HepG2 (cell line): ENCODE measurements around the gene FAM229A. TPM values are rescaled to one million over a fixed set of nuclear protein-coding genes. Genes with fewer than 3 reads are reported as not detected.
A peak's percentile ranks its signal among the peaks of the same experiment; 100 is the strongest.

Experiments
- ATF2 ChIP-seq: sonication (generic); formaldehyde crosslinking; IDR thresholded peaks from 2 replicates; pipeline ENCODE4 v1.4.0; 2020; ENCODE audit warnings: missing genetic modification reagents
- KLF13 ChIP-seq: sonication (generic); formaldehyde crosslinking; IDR thresholded peaks from 2 replicates; pipeline ENCODE4 v1.4.0; 2020; ENCODE audit warnings: mild to moderate bottlenecking, missing genetic modification reagents
- MED13 ChIP-seq: sonication (generic); formaldehyde crosslinking; IDR thresholded peaks from 2 replicates; pipeline ENCODE4 v1.5.0; 2020; ENCODE audit warnings: missing genetic modification reagents
- NCOA1 ChIP-seq: sonication (generic); formaldehyde crosslinking; IDR thresholded peaks from 2 replicates; pipeline ENCODE4 v1.9.0; 2021; ENCODE audit warnings: missing genetic modification reagents
- NFE2L2 ChIP-seq: fragments of 150-350 bp; IDR thresholded peaks from 2 replicates; pipeline ENCODE4 v1.6.1; 2014; ENCODE audit warnings: low read length
- NFIB ChIP-seq: sonication (generic); formaldehyde crosslinking; IDR thresholded peaks from 2 replicates; pipeline ENCODE4 v1.9.0; 2021; ENCODE audit warnings: missing genetic modification reagents, mild to moderate bottlenecking, borderline replicate concordance
- ZBTB37 ChIP-seq: sonication (generic); formaldehyde crosslinking; IDR thresholded peaks from 2 replicates; pipeline ENCODE4 v1.4.0; 2020; ENCODE audit warnings: mild to moderate bottlenecking, missing genetic modification reagents
- ZHX2 ChIP-seq, 2 experiments: sonication (generic) in 1 of 2; formaldehyde crosslinking in 1 of 2; IDR thresholded peaks; 2 replicates each; pipeline versions ENCODE4 v1.6.1 to v1.9.0; 2014 to 2022; ENCODE audit warnings: antibody characterized with exemption in 1 of 2, borderline replicate concordance in 1 of 2, inconsistent platforms in 1 of 2, low read depth in 1 of 2, missing genetic modification reagents in 1 of 2
- ZNF30 ChIP-seq: sonication (generic); formaldehyde crosslinking; IDR thresholded peaks from 2 replicates; pipeline ENCODE4 v1.5.0; 2020; ENCODE audit warnings: mild to moderate bottlenecking, missing genetic modification reagents
- ZNF552 ChIP-seq: sonication (generic); formaldehyde crosslinking; IDR thresholded peaks from 2 replicates; pipeline ENCODE4 v1.9.0; 2022; ENCODE audit warnings: missing genetic modification reagents, mild to moderate bottlenecking, borderline replicate concordance
- ZNF75D ChIP-seq: sonication (generic); formaldehyde crosslinking; IDR thresholded peaks from 2 replicates; pipeline ENCODE4 v1.8.1; 2023; ENCODE audit warnings: missing genetic modification reagents, mild to moderate bottlenecking, borderline replicate concordance
- ZNF83 ChIP-seq: sonication (generic); formaldehyde crosslinking; IDR thresholded peaks from 2 replicates; pipeline ENCODE4 v1.4.0; 2020; ENCODE audit warnings: missing genetic modification reagents, mild to moderate bottlenecking, borderline replicate concordance
- polyA plus RNA-seq, 8 experiments: library from polyadenylated mRNA; depleted of rRNA in 3 of 8; stranded (reverse) in 7 of 8; unstranded in 1 of 8; fragments of >200 nt; fragmentation: Illumina TruSeq in 4 of 8; extraction: Trizol in 4 of 8; gene quantifications; 2 replicates each; pipeline versions ENCODE4 v1.2.1 to v1.2.3, GENCODE V29; 2011 to 2016; ENCODE audit warnings: low read depth in 4 of 8, missing spikeins in 1 of 8, mixed read lengths in 1 of 8; ENCODE audit not compliant: insufficient read depth in 1 of 8
- total RNA-seq, 5 experiments: library from RNA; depleted of rRNA; stranded (reverse); fragments of >200 nt; fragmentation: Illumina TruSeq; extraction: Trizol; gene quantifications; 2 replicates each; pipeline ENCODE4 v1.2.3, GENCODE V29; 2016; ENCODE audit warnings: low read depth in 1 of 5
- TF ChIP-seq, protein P1 (sequence below): sonication (generic); formaldehyde crosslinking; IDR thresholded peaks from 2 replicates; pipeline ENCODE4 v1.5.1; 2020; ENCODE audit warnings: missing genetic modification reagents, mild to moderate bottlenecking, borderline replicate concordance
- TF ChIP-seq, protein P2 (sequence below): sonication (generic); formaldehyde crosslinking; IDR thresholded peaks from 2 replicates; pipeline ENCODE4 v1.5.0; 2020; ENCODE audit warnings: mild to moderate bottlenecking, missing genetic modification reagents
- TF ChIP-seq, protein P3 (sequence below): IDR thresholded peaks from 2 replicates; pipeline ENCODE4 v1.6.1; 2012; ENCODE audit warnings: inconsistent platforms

The FAM229A gene
- total and polyA plus RNA-seq, 2 of the 13 experiments (the other 11 are each of a cell fraction or from before 2014, with no cell fraction given), result 3.2 to 17.6 TPM

DNA sequence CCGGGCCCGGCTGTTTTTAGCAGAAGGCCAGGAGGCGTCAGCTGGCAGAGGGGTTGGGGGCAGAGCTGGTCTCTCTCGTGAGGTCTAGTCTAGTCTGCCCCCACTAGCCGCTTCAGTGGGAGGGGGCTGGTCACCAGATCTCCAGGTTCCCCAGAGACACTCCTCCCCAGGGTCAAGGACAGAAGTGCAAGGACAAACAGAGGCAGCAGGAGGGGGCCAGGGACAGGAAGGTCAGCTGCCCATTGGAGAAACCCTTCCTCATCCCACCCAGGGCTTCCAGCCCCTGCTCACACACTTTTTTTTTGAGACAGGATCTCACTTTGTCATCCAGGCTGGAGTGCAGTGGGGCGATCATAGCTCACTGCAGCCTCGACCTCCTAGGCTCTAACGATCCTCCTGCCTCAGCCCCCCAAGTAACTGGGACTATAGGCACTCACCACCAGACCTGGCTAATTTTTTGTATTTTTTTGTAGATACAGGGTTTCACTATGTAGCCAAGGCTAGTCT lies 10.0 kb downstream of the FAM229A start (continued):
- TF ChIP-seq NFE2L2 (no peak), ZHX2 (IDR thresholded peaks at IDR 0.05; ENCODE audit: low read depth) (no peak), ZHX2 (CRISPR knock-in tag; IDR thresholded peaks at IDR 0.05; ENCODE audit: borderline replicate concordance) (no peak), MED13 (CRISPR knock-in tag) (no peak), ZBTB37 (CRISPR knock-in tag) (no peak), ZNF552 (CRISPR knock-in tag) (no peak), ZNF75D (CRISPR knock-in tag) (no peak), NFIB (no peak), NCOA1 (CRISPR knock-in tag) (no peak), ZNF30 (CRISPR knock-in tag) (no peak), ZNF83 (no peak), KLF13 (no peak), ATF2 (CRISPR knock-in tag) (0 out of 2 replicates have a peak, but pooled peaks have one; percentile 2)
- TF ChIP-seq, protein P1, sequence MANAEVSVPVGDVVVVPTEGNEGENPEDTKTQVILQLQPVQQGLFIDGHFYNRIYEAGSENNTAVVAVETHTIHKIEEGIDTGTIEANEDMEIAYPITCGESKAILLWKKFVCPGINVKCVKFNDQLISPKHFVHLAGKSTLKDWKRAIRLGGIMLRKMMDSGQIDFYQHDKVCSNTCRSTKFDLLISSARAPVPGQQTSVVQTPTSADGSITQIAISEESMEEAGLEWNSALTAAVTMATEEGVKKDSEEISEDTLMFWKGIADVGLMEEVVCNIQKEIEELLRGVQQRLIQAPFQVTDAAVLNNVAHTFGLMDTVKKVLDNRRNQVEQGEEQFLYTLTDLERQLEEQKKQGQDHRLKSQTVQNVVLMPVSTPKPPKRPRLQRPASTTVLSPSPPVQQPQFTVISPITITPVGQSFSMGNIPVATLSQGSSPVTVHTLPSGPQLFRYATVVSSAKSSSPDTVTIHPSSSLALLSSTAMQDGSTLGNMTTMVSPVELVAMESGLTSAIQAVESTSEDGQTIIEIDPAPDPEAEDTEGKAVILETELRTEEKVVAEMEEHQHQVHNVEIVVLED (CRISPR knock-in tag), result no peak
- TF ChIP-seq, protein P2, sequence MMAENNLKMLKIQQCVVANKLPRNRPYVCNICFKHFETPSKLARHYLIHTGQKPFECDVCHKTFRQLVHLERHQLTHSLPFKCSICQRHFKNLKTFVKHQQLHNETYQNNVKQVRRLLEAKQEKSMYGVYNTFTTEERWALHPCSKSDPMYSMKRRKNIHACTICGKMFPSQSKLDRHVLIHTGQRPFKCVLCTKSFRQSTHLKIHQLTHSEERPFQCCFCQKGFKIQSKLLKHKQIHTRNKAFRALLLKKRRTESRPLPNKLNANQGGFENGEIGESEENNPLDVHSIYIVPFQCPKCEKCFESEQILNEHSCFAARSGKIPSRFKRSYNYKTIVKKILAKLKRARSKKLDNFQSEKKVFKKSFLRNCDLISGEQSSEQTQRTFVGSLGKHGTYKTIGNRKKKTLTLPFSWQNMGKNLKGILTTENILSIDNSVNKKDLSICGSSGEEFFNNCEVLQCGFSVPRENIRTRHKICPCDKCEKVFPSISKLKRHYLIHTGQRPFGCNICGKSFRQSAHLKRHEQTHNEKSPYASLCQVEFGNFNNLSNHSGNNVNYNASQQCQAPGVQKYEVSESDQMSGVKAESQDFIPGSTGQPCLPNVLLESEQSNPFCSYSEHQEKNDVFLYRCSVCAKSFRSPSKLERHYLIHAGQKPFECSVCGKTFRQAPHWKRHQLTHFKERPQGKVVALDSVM (CRISPR knock-in tag), result peak; percentile 79
- TF ChIP-seq, protein P3, sequence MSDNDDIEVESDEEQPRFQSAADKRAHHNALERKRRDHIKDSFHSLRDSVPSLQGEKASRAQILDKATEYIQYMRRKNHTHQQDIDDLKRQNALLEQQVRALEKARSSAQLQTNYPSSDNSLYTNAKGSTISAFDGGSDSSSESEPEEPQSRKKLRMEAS, result no peak
